NT2/D1 (cell line): ENCODE data around the gene USP12.

Experiments
- DNase-seq: peaks from one replicate; pipeline ENCODE4 v3.0.0-alpha.2; 2011; ENCODE audit warnings: low read depth, low spot score
- H3K27me3 ChIP-seq: 2 replicates; pipeline ENCODE4 v1.6.0; 2011; ENCODE audit warnings: mild to moderate bottlenecking; ENCODE audit not compliant: insufficient read length, insufficient read depth
- H3K36me3 ChIP-seq: 2 replicates; pipeline ENCODE4 v1.6.1; 2011; ENCODE audit warnings: mild to moderate bottlenecking, low read length, mixed read lengths; ENCODE audit not compliant: insufficient read depth, insufficient read length
- H3K4me1 ChIP-seq: 2 replicates; pipeline ENCODE4 v1.5.1; 2011; ENCODE audit not compliant: insufficient read depth, insufficient read length
- H3K4me3 ChIP-seq: 2 replicates; pipeline ENCODE4 v1.5.1; 2011; ENCODE audit warnings: low read depth; ENCODE audit not compliant: insufficient read length
- H3K9ac ChIP-seq: 2 replicates; pipeline ENCODE4 v1.6.0; 2011; ENCODE audit warnings: low read depth; ENCODE audit not compliant: insufficient read length
- H3K9me3 ChIP-seq: 2 replicates; pipeline ENCODE4 v1.5.1; 2011; ENCODE audit warnings: mild to moderate bottlenecking, low read length; ENCODE audit not compliant: insufficient read depth
- SUZ12 ChIP-seq: IDR thresholded peaks from 2 replicates; pipeline ENCODE4 v1.6.1; 2011; ENCODE audit not compliant: insufficient read length, insufficient read depth; ENCODE audit errors: extremely low read depth
- YY1 ChIP-seq: IDR thresholded peaks from 2 replicates; pipeline ENCODE4 v1.6.1; 2011; ENCODE audit not compliant: insufficient read length, insufficient read depth
- ZNF274 ChIP-seq: IDR thresholded peaks from 2 replicates; pipeline ENCODE4 v1.6.1; 2011; ENCODE audit warnings: mild to moderate bottlenecking, low read depth, low read length

The USP12 gene

GRCh38 chr13:27018344-27018861 lies 153.2 kb downstream of the USP12 start:
- H3K4me1 ChIP-seq: no peaks in the 10 kb centered on the region
- no peak for DNase-seq
- H3K9ac ChIP-seq: no peak overlapping the region
- TF ChIP-seq YY1 (no peak), ZNF274 (no peak), SUZ12 (no peak)
- no peaks in the 10 kb centered on the region for H3K36me3 ChIP-seq
- no peak overlapping the region for H3K4me3 ChIP-seq
- H3K9me3 ChIP-seq: no peaks in the 10 kb centered on the region
- H3K27me3 ChIP-seq: no peaks in the 10 kb centered on the region

DNA sequence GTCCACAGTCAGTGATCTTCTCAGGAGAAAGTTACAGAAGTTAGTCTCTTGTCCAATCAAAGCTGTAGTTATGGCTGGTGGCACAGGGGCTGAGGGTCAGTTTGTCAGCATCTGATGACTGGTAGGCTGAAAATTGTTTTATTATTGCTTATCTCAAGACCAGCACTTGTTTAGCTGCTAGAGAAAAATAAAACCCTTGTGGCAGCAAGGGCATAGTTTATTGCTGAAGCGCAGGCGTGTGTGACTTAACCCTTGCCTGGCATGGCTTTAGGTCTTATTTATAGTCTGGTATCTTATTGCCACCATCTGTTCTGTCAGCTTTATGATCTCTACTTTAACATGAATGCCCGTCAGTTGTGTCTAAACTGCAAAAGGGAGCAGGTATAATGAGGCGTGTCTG lies 154.7 kb downstream of the USP12 start:
- TF ChIP-seq ZNF274 (no peak), YY1 (no peak), SUZ12 (no peak)
- Histone ChIP-seq H3K27me3 (no peaks in the 10 kb centered on the region), H3K4me3 (no peak overlapping the region), H3K36me3 (no peaks in the 10 kb centered on the region), H3K9me3 (no peaks in the 10 kb centered on the region), H3K4me1 (no peaks in the 10 kb centered on the region), H3K9ac (no peak overlapping the region)
- no peak for DNase-seq
